CD14-positive monocyte (primary cell): Measurements from ENCODE around the gene GAREM1. TPM values are rescaled to one million over a fixed set of nuclear protein-coding genes. Genes with fewer than 3 reads are reported as not detected.

ENCODE experiments used
- DNase-seq, 3 donors: peaks; one replicate each; pipeline ENCODE4 v3.0.0-alpha.2; 2011 to 2022
- H2AFZ ChIP-seq: 2 replicates; pipeline ENCODE4 v1.6.0; 2012; ENCODE audit warnings: mild to moderate bottlenecking, low read depth, low read length, inconsistent platforms; ENCODE audit not compliant: insufficient read depth, poor library complexity, severe bottlenecking
- H3K27ac ChIP-seq, 2 donors: 1 replicate in 1 of 2; 2 replicates in 1 of 2; pipeline ENCODE4 v1.5.1; 2012 to 2013; ENCODE audit warnings: low read length in 2 of 2, control low read depth in 1 of 2, inconsistent platforms in 1 of 2, low read depth in 1 of 2, mild to moderate bottlenecking in 1 of 2
- H3K27me3 ChIP-seq, 2 donors: one replicate each; pipeline versions ENCODE4 v1.6.0 to v1.6.1; 2011 to 2013; ENCODE audit warnings: low read length in 2 of 2; ENCODE audit not compliant: control insufficient read depth in 2 of 2, insufficient read depth in 2 of 2
- H3K36me3 ChIP-seq, 2 donors: replicated peaks in 1 of 2; 1 replicate in 1 of 2; 2 replicates in 1 of 2; pipeline versions ENCODE4 v1.5.1 to v1.6.1; 2012 to 2013; ENCODE audit warnings: low read length in 2 of 2, control low read depth in 1 of 2, inconsistent platforms in 1 of 2, mild to moderate bottlenecking in 1 of 2; ENCODE audit not compliant: insufficient read depth in 2 of 2, control insufficient read depth in 1 of 2
- H3K4me1 ChIP-seq, 2 donors: 1 replicate in 1 of 2; 2 replicates in 1 of 2; pipeline versions ENCODE4 v1.5.1 to v1.6.1; 2012 to 2013; ENCODE audit warnings: low read length in 2 of 2, control low read depth in 1 of 2, inconsistent platforms in 1 of 2, mild to moderate bottlenecking in 1 of 2, moderate library complexity in 1 of 2; ENCODE audit not compliant: insufficient read depth in 2 of 2, control insufficient read depth in 1 of 2
- H3K4me2 ChIP-seq: replicated peaks from 2 replicates; pipeline ENCODE3; 2012; ENCODE audit warnings: low read length, moderate library complexity, mild to moderate bottlenecking; ENCODE audit not compliant: poor library complexity, severe bottlenecking; ENCODE audit errors: extremely low read depth
- H3K4me3 ChIP-seq, 3 experiments: fragments of 200-600 bp in 1 of 3; sonication (generic) in 1 of 3; replicated peaks in 1 of 3; 1 replicate in 2 of 3; 2 replicates in 1 of 3; pipeline ENCODE4 v1.5.1; 2011 to 2013; ENCODE audit warnings: low read length in 3 of 3, mild to moderate bottlenecking in 3 of 3, control low read depth in 2 of 3, low read depth in 2 of 3, inconsistent platforms in 1 of 3, moderate library complexity in 1 of 3
- H3K79me2 ChIP-seq: 2 replicates; pipeline ENCODE4 v1.6.0; 2012; ENCODE audit warnings: mild to moderate bottlenecking, control low read depth, inconsistent platforms, low read length, moderate library complexity; ENCODE audit not compliant: insufficient read depth
- H3K9ac ChIP-seq: 2 replicates; pipeline ENCODE4 v1.6.0; 2017; ENCODE audit warnings: low read length, mild to moderate bottlenecking; ENCODE audit not compliant: insufficient read depth, poor library complexity, severe bottlenecking
- H3K9me3 ChIP-seq, 2 donors: replicated peaks in 1 of 2; 1 replicate in 1 of 2; 2 replicates in 1 of 2; pipeline versions ENCODE4 v1.5.1 to v1.6.1; 2012 to 2013; ENCODE audit warnings: low read length in 2 of 2, control low read depth in 1 of 2; ENCODE audit not compliant: control insufficient read depth in 1 of 2, insufficient read depth in 1 of 2
- H4K20me1 ChIP-seq: 2 replicates; pipeline ENCODE4 v1.6.0; 2012; ENCODE audit warnings: mild to moderate bottlenecking, low read length, control low read depth, moderate library complexity; ENCODE audit not compliant: insufficient read depth
- H3K27ac Mint-ChIP-seq, 7 donors: one replicate each; pipeline ENCODE4 v1.8.0; 2020; ENCODE audit warnings: mild to moderate bottlenecking in 7 of 7, mixed read lengths in 7 of 7, moderate library complexity in 6 of 7, inconsistent platforms in 2 of 7
- H3K27me3 Mint-ChIP-seq, 3 donors: one replicate each; pipeline ENCODE4 v1.8.0; 2021 to 2022; ENCODE audit warnings: low read depth in 3 of 3, mild to moderate bottlenecking in 3 of 3, mixed read lengths in 3 of 3, moderate library complexity in 3 of 3, inconsistent platforms in 1 of 3
- H3K36me3 Mint-ChIP-seq, 2 donors: one replicate each; pipeline ENCODE4 v1.8.0; 2020; ENCODE audit warnings: mixed read lengths in 2 of 2, inconsistent platforms in 1 of 2, mild to moderate bottlenecking in 1 of 2
- H3K4me1 Mint-ChIP-seq: one replicate; pipeline ENCODE4 v1.8.0; 2020; ENCODE audit warnings: mild to moderate bottlenecking, mixed read lengths
- H3K4me3 Mint-ChIP-seq, 2 donors: one replicate each; pipeline ENCODE4 v1.8.0; 2020; ENCODE audit warnings: mild to moderate bottlenecking in 2 of 2, mixed read lengths in 2 of 2, moderate library complexity in 1 of 2
- H3K9me3 Mint-ChIP-seq, 7 donors: one replicate each; pipeline ENCODE4 v1.8.0; 2020 to 2022; ENCODE audit warnings: mixed read lengths in 7 of 7, mild to moderate bottlenecking in 6 of 7, moderate library complexity in 6 of 7, inconsistent platforms in 2 of 7
- WGBS: methylation state at CpG from one replicate; pipeline ENCODE4 v1.1.5; 2013; ENCODE audit warnings: missing lambda C conversion rate; ENCODE audit not compliant: insufficient coverage; 5-methylcytosine and 5-hydroxymethylcytosine counted together
- intact Hi-C, 2 donors: fragments of 100-400 bp; cut with micrococcal nuclease; formaldehyde crosslinking; loops; one replicate each; pipeline versions ENCODE4 v1.15.0 to v1.15.1; 2023
- polyA plus RNA-seq, 3 donors: library from polyadenylated mRNA; depleted of rRNA in 1 of 3; unstranded in 2 of 3; stranded (reverse) in 1 of 3; fragments of 300-500 nt in 2 of 3; fragments of >200 nt in 1 of 3; fragmentation: Illumina TruSeq in 2 of 3; gene quantifications; 1 replicate in 2 of 3; 2 replicates in 1 of 3; pipeline ENCODE4 v1.2.3, GENCODE V29; 2012 to 2021
- TF ChIP-seq, protein P1 (sequence below): fragments of 200-600 bp; IDR thresholded peaks from one replicate; pipeline ENCODE4 v1.8.0; 2022; ENCODE audit warnings: antibody characterized with exemption, mild to moderate bottlenecking

Gene GAREM1
- polyA plus RNA-seq, 3 donors: 0.24 TPM; not detected in 2

DNA sequence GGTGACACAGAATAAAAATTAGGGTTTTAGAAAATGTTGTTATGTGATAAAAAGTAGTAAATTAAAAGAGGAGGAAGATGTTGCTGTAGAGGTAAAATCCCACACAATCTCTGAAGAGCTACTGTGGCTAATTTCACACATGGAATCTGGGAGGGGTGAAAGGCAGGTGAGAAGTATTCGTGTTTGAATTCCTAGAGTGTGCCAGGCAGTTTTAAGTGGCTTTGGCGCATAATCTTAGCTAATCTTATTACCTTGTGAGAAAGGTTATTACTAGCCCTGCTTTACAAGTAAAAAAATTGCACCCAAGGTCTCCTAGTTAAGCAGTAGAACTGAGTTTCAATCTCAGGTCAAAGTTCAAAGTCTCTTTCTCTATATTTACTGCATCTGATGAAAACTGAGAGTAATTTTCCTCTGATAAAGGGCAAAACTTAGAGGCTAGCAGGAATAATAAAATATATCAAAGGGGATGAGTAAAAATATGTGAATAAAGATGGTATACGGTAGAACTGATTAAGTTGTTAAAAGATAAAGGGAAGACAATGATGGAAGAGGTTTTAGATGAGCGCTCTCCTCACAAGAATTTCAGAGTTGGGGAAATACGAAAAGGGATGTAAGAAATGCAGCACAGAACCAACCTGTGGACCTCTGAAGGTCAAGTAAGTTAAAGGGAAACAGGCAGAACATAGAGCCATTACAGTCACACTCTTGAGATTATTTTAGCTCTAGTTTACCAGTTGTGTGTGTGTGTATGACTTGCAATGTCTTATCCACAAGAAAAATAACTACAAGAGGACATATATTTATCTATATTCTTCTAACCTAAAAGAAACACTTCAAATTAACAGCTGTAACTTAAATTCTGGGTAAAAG is 34.8 kb downstream of the GAREM1 start:
- no peaks in the 10 kb centered on the region for H3K36me3 Mint-ChIP-seq
- Histone ChIP-seq H3K79me2 (no peaks in the 10 kb centered on the region), H3K36me3 (no peaks in the 10 kb centered on the region), H4K20me1 (no peaks in the 10 kb centered on the region), H2AFZ (no peak overlapping the region), H3K4me1 (no peaks in the 10 kb centered on the region), H3K4me3 (no peak overlapping the region), H3K27ac (no peak overlapping the region), H3K27me3 (no peaks in the 10 kb centered on the region), H3K9me3 (peaks cover 5% of the 10 kb centered on the region in 2 donors), H3K4me2 (no peak overlapping the region), H3K9ac (no peak overlapping the region)
- peaks cover 3 to 11% (median 8%) of the 10 kb centered on the region in 7 donors for H3K9me3 Mint-ChIP-seq
- no peak for DNase-seq
- WGBS: 89% methylated on average over 3 of the region's 5 CpGs
- TF ChIP-seq, protein P1, sequence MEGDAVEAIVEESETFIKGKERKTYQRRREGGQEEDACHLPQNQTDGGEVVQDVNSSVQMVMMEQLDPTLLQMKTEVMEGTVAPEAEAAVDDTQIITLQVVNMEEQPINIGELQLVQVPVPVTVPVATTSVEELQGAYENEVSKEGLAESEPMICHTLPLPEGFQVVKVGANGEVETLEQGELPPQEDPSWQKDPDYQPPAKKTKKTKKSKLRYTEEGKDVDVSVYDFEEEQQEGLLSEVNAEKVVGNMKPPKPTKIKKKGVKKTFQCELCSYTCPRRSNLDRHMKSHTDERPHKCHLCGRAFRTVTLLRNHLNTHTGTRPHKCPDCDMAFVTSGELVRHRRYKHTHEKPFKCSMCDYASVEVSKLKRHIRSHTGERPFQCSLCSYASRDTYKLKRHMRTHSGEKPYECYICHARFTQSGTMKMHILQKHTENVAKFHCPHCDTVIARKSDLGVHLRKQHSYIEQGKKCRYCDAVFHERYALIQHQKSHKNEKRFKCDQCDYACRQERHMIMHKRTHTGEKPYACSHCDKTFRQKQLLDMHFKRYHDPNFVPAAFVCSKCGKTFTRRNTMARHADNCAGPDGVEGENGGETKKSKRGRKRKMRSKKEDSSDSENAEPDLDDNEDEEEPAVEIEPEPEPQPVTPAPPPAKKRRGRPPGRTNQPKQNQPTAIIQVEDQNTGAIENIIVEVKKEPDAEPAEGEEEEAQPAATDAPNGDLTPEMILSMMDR: no peak
- intact Hi-C loops: no loop called here
- no peak overlapping the region for H3K27ac Mint-ChIP-seq
- no peaks in the 10 kb centered on the region for H3K4me1 Mint-ChIP-seq
- peaks cover 4 to 5% (median 5%) of the 10 kb centered on the region in 3 donors for H3K27me3 Mint-ChIP-seq
- no peak overlapping the region for H3K4me3 Mint-ChIP-seq

DNA sequence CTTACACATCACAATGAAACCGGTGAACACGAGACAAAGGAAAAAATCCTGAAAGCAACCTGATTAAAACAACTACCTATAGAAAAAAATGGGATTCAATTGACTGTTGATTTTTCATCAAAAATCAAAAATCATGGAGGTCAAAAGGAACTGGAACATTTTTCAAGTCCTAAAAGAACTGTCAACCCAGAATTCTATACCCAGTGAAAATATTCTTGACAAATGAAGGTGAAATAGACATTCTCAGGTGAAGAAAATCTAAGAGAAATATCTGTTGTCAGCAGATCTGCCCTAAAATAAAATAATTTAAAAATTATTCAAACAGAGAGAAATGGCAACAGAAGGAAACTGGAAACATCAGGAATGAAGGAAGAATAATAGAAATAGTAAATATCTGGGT is 38.9 kb downstream of the GAREM1 start:
- no peaks in the 10 kb centered on the region for H3K27me3 ChIP-seq
- TF ChIP-seq, protein P1: no peak
- intact Hi-C loops: no loop called here
- no peak overlapping the region for H3K4me3 ChIP-seq
- H4K20me1 ChIP-seq: no peaks in the 10 kb centered on the region
- no peaks in the 10 kb centered on the region for H3K4me1 Mint-ChIP-seq
- H3K9me3 Mint-ChIP-seq: peaks cover 3 to 16% (median 10%) of the 10 kb centered on the region in 7 donors
- H3K36me3 Mint-ChIP-seq: no peaks in the 10 kb centered on the region
- peaks cover 5 to 7% of the 10 kb centered on the region in 2 donors for H3K9me3 ChIP-seq
- H3K4me3 Mint-ChIP-seq: no peak overlapping the region
- H3K36me3 ChIP-seq: no peaks in the 10 kb centered on the region
- no peak overlapping the region for H3K4me2 ChIP-seq
- no peak overlapping the region for H3K27ac Mint-ChIP-seq
- no peaks in the 10 kb centered on the region for H3K4me1 ChIP-seq
- H3K79me2 ChIP-seq: no peaks in the 10 kb centered on the region
- no peak overlapping the region for H2AFZ ChIP-seq
- no CpG with 5 or more reads among the region's 2 CpGs for WGBS
- DNase-seq: no peak
- H3K9ac ChIP-seq: no peak overlapping the region
- no peak overlapping the region for H3K27ac ChIP-seq
- peaks cover 3 to 6% (median 4%) of the 10 kb centered on the region in 3 donors for H3K27me3 Mint-ChIP-seq
